ENCODE measurements around the gene OR2A25.
"Not testable (repeated sequence)": the region's sequence is repeated elsewhere in the genome, so short reads cannot be mapped to it uniquely, and the experiment has no call there.

OR2A25 gene, protein sequence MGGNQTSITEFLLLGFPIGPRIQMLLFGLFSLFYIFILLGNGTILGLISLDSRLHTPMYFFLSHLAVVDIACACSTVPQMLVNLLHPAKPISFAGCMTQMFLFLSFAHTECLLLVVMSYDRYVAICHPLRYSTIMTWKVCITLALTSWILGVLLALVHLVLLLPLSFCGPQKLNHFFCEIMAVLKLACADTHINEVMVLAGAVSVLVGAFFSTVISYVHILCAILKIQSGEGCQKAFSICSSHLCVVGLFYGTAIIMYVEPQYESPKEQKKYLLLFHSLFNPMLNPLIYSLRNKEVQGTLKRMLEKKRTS

GRCh38 chr7:144069511-144069910 lies at the start of gene OR2A25:
Gene OR2A25 (plus strand): TSS chr7:144069811. CDS start chr7:144074220, 4,409 bp downstream.
- DNase-seq (ENCODE audit: low read depth in 3 of 3), result no peak

GRCh38 chr7:144020340-144020739 lies 49.3 kb upstream of the OR2A25 start:
- no peak for DNase-seq (ENCODE audit: low read depth in 3 of 3)

GRCh38 chr7:144022169-144022568 lies 47.4 kb upstream of the OR2A25 start:
- no peak for DNase-seq (ENCODE audit: low read depth in 3 of 3)

GRCh38 chr7:144023171-144023827 lies 46.3 kb upstream of the OR2A25 start:
- no peak for DNase-seq (ENCODE audit: low read depth in 3 of 3)

- no peak for DNase-seq (ENCODE audit: low read depth in 3 of 3)
Observed at GRCh38 chr7:144024213-144024612, 45.4 kb upstream of the OR2A25 start.

- no peak for DNase-seq (ENCODE audit: low read depth in 3 of 3)
Observed at GRCh38 chr7:144026203-144026883, 43.3 kb upstream of the OR2A25 start.

GRCh38 chr7:144027070-144027469 lies 42.5 kb upstream of the OR2A25 start:
- no peak for DNase-seq (ENCODE audit: low read depth in 3 of 3)

GRCh38 chr7:144027974-144028373 lies 41.6 kb upstream of the OR2A25 start:
- no peak for DNase-seq (ENCODE audit: low read depth in 3 of 3)

DNA sequence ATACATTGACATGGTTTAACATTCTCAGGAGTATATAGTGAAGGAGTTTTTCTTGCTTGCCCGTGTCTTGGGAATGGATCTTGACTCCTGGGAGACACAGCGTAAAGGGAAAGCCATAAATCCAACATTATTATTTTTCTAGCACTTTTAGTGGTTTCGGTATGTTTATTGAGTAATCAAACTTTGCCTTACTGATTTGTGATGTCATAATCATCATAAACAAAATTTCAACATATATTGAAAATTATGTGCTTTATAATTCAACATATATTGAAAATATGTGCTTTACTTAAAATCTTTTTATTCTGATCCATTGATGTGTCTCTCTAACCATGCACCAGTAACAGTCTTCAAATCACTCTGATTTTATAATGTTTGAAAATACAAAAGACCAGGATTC lies 41.1 kb upstream of the OR2A25 start:
- no peak for DNase-seq (ENCODE audit: low read depth in 3 of 3)

DNA sequence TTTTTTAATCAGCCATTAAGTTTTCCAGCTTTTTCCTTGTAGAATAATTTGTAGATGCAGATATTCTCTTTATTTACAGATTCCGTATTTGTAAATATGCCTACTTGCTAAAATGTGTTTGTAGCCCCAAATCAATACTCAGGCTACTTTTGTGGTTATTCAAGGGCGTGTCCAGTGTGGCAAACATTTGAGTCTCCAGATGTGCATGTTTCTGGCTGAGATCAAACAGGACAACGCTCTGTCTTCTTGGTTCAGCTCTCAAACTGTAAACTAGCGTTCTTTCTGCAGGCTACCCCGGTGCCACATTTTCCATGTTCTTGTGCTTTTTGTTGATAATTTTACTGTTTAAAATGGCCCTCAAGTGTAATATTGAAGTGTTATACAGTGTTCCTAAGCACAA lies 37.1 kb upstream of the OR2A25 start:
- DNase-seq (ENCODE audit: low read depth in 3 of 3), result no peak

DNA sequence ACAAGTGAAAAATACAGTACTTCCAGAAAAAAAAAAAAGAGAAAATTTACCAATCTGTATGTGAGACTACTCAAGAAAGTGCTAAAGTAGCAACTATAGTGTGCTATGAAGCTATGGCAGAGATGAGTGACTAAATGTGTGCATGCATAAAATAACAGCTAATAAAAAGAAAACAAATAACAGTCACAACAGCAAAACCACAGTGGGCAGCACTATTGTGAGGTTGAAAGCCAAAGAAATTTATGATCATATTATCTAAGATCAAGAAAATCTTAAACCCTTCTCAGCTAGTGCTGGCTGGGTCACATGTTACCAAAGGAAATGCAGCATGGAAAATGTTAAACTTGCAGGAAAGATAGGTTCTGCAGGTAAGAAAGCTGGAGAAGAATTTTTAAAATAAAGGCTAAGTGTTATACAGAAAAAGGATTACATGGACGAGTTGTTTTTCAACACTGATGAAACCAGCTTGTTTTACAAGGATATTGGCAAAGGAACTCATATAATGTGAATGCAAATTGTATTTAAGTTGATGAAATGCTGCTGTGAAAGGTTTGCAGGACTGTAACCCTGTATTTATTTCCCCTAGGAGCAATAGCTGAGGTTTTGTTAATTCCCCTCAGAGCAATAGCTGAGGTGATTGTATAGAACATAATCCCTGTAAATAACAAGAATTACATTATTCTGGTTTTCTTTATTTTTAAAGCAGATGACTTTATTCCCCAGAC lies 36.5 kb upstream of the OR2A25 start:
- no peak for DNase-seq (ENCODE audit: low read depth in 3 of 3)

DNA sequence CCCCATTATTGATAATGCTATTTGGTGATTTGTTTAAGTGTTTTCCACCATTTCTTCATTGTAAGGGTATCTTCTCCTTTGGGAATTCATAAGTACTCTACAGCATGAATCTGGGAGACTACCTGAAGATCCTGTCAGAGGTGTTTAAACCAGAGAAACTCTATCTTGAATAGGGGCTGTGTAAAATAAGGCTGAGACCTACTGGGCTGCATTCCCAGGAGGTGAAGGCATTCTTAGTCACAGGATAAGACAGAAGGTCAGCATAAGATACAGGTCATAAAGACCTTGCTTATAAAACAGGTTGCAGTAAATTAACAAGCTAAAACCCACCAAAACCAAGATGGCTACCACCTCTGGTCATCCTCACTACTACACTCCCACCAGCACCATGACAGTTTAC lies 34.2 kb upstream of the OR2A25 start:
- no peak for DNase-seq (ENCODE audit: low read depth in 3 of 3)

DNA sequence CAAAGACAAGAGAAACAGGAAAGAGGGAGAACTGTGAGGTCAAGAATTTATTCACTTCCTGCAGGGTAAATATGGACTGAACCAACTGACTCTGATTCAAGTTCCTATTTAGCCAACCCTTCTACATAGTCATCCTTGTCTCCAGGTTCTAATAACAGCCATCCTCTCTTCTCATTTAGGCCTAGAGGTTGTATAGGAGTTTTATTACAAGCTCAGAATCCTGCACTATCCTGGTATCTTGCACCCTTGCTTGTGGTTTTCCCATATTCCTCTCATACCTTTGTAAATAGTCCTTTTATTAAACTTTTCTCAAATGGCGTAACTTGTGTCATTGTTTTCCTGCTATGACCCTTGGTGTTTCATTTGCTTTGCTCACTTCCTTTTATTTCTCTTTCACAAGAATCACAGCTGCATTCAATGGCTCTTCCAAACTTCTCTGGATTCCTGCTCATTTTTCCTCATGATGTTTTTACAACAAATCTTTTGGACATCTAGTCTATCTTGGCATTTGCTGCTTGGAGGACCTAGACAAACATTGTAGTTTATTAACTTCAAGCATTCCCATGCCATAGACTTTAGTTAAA lies 33.2 kb upstream of the OR2A25 start:
- DNase-seq (ENCODE audit: low read depth in 3 of 3), result no peak

- no peak for DNase-seq (ENCODE audit: low read depth in 3 of 3)
Observed at GRCh38 chr7:144037414-144038035, 32.1 kb upstream of the OR2A25 start.

GRCh38 chr7:144038887-144039286 lies 30.7 kb upstream of the OR2A25 start:
- DNase-seq (ENCODE audit: low read depth in 3 of 3), result no peak

DNA sequence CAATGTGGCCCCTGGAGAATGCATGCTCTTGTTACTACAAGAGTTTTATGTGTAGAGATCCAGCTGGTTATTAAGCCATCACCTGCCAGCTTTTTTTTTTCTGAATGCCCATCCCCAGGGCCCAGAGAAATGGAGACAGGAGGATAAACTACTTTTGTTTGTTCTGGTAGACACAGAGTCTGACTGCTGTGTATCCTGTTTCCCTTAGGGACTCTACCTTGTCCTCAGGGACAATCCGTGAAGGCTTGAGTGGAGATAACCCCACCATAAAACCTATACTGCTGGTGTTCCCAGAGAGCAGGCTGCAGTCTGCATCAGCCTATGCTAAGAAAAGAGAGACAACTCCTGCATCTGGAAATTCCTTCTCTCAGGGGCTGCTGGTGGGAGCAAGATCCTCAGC lies 21.0 kb upstream of the OR2A25 start, which contains the start of gene OR2A5:
OR2A5 (plus strand) TSS at position 301 of the 400 bp plus-strand sequence. CDS start 1,454 bp downstream, outside the sequence.
- no peak for DNase-seq (ENCODE audit: low read depth in 3 of 3)

GRCh38 chr7:144049491-144049890 lies 20.1 kb upstream of the OR2A25 start:
- no peak for DNase-seq (ENCODE audit: low read depth in 3 of 3)

DNA sequence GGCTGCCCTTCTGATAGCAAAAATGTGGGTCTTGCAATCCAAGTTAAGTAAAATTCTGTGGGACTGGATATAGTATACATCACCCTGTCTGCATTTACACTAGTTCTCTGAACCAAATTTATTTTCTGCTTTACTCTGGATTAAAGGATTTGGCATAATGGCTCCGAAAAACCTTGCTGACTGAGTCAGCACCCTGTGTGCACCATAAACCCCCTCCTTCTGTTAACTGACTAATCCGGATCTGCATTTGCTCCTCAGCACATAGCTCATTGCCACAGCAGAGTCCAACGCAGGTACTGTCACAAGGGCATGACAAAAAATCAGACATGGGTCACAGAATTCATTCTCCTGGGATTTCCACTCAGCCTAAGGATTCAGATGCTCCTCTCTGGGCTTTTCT lies 19.5 kb upstream of the OR2A25 start:
- DNase-seq (ENCODE audit: low read depth in 3 of 3), result no peak

DNA sequence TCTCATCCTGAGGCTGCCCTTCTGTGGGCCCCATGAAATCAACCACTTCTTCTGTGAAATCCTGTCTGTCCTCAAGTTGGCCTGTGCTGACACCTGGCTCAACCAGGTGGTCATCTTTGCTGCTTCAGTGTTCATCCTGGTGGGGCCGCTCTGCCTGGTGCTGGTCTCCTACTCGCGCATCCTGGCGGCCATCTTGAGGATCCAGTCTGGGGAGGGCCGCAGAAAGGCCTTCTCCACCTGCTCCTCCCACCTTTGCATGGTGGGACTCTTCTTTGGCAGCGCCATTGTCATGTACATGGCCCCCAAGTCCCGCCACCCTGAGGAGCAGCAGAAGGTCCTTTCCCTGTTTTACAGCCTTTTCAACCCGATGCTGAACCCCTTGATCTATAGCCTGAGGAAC lies 18.7 kb upstream of the OR2A25 start:
- DNase-seq (ENCODE audit: low read depth in 3 of 3), result not testable (repeated sequence)

- no peak for DNase-seq (ENCODE audit: low read depth in 3 of 3)
Observed at GRCh38 chr7:144057954-144058353, 11.7 kb upstream of the OR2A25 start.

DNA sequence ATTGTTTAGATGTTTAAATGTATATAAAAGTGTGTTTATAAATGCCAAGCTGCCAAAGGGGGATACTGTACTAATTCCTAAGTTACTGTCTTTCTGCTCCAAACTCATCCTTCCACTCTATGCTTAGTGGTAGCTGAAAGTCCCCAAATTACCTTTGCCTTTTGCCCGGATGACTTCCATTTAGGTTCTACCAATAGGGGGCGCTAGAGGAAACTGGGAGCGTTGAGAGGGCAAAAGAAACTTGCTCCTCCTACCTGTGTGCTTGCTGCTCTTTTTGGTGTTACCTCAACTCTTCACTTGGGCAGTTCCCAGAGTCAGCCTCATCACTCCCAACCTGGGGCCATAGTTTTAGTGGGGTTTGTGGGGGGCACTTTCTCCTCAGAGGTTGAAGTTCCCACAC lies 5.9 kb upstream of the OR2A25 start:
- no peak for DNase-seq (ENCODE audit: low read depth in 3 of 3)
